K562 treated with DMSO at 1 percent for 48 hours (cell line): ENCODE data around the gene DNM3. TPM values are rescaled to one million over a fixed set of nuclear protein-coding genes. Genes with fewer than 3 reads are reported as not detected.

Source experiments
- total RNA-seq: library from RNA; unstranded; fragments of 300-600 nt; gene quantifications from 2 replicates; pipeline ENCODE4 v1.2.3, GENCODE V29; 2022; ENCODE audit warnings: low replicate concordance; ENCODE audit errors: extremely low read depth

The DNM3 gene
- not detected in 2 replicates for total RNA-seq

GRCh38 chr1:171841050-171841910, at the start of gene DNM3:
Gene DNM3, plus strand, starts transcription at chr1:171841498. Its CDS starts 159 bp downstream, at chr1:171841657.

GRCh38 chr1:172420385-172420784, 579.1 kb downstream of the DNM3 start, which contains the start of gene C1orf105:
Gene C1orf105, plus strand, starts transcription at chr1:172420685. Its CDS starts 201 bp downstream, at chr1:172420886.

GRCh38 chr1:172443666-172444453, 602.6 kb downstream of the DNM3 start, which contains the start of gene PIGC:
Gene PIGC, minus strand, starts transcription at chr1:172444069. Its CDS starts 1,447 bp downstream, at chr1:172442622.

Other genes with a start within 250 kb of the DNM3 start
- gene MYOCOS, start 219.3 kb upstream of the DNM3 start, total RNA-seq, result not detected in 2 replicates
- gene MYOC, start 188.8 kb upstream of the DNM3 start, total RNA-seq, result not detected in 2 replicates
- gene VAMP4, start 99.4 kb upstream of the DNM3 start, total RNA-seq, result not detected in 2 replicates
- gene METTL13, start 59.8 kb upstream of the DNM3 start, total RNA-seq, result not detected in 2 replicates